ENCODE data around the gene NIPAL3.
A peak's percentile ranks its signal among the peaks of the same experiment; 100 is the strongest.
"Not testable (repeated sequence)": the region's sequence is repeated elsewhere in the genome, so short reads cannot be mapped to it uniquely, and the experiment has no call there.

Gene NIPAL3

GRCh38 chr1:24492935-24493334, 77.3 kb downstream of the NIPAL3 start:
- DNase-seq: not testable (repeated sequence)

GRCh38 chr1:24493785-24494184, 78.2 kb downstream of the NIPAL3 start:
- no peak for DNase-seq

GRCh38 chr1:24498589-24498988, 83.0 kb downstream of the NIPAL3 start:
- DNase-seq: no peak

GRCh38 chr1:24500448-24501048, 84.9 kb downstream of the NIPAL3 start:
- DNase-seq: no peak

GRCh38 chr1:24501371-24502064, 85.9 kb downstream of the NIPAL3 start:
- DNase-seq: peak; percentile 47

- DNase-seq: peak; percentile 88
Observed at GRCh38 chr1:24502065-24502708, 86.6 kb downstream of the NIPAL3 start.

- DNase-seq: peak; percentile 89
Observed at GRCh38 chr1:24502709-24503058, 87.1 kb downstream of the NIPAL3 start, which contains the start of gene RCAN3. Gene RCAN3 (plus strand): TSS chr1:24502836. CDS start chr1:24514373, 11,537 bp downstream.

GRCh38 chr1:24503059-24503751, 87.6 kb downstream of the NIPAL3 start:
- DNase-seq: peak; percentile 52

- DNase-seq: no peak
Observed at GRCh38 chr1:24503870-24504523, 88.4 kb downstream of the NIPAL3 start.

GRCh38 chr1:24504560-24504959, 89.0 kb downstream of the NIPAL3 start:
- no peak for DNase-seq

- no peak for DNase-seq
Observed at GRCh38 chr1:24505816-24506215, 90.2 kb downstream of the NIPAL3 start.

GRCh38 chr1:24506691-24507381, 91.2 kb downstream of the NIPAL3 start:
- DNase-seq: peak; percentile 31

GRCh38 chr1:24507405-24507804, 91.8 kb downstream of the NIPAL3 start:
- peak; percentile 46 for DNase-seq

- DNase-seq: no peak
Observed at GRCh38 chr1:24508911-24509310, 93.3 kb downstream of the NIPAL3 start.

- no peak for DNase-seq
Observed at GRCh38 chr1:24513706-24514105, 98.1 kb downstream of the NIPAL3 start.

GRCh38 chr1:24514946-24515345, 99.3 kb downstream of the NIPAL3 start:
- no peak for DNase-seq

- not testable (repeated sequence) for DNase-seq
Observed at GRCh38 chr1:24515671-24516209, 100.1 kb downstream of the NIPAL3 start.

- DNase-seq: no peak
Observed at GRCh38 chr1:24516506-24516905, 100.9 kb downstream of the NIPAL3 start.

- DNase-seq: no peak
Observed at GRCh38 chr1:24517898-24518297, 102.3 kb downstream of the NIPAL3 start.

GRCh38 chr1:24520282-24520681, 104.7 kb downstream of the NIPAL3 start:
- DNase-seq: not testable (repeated sequence)
